ELR (cell line): ENCODE data around the gene GTF2A1.
A peak's percentile ranks its signal among the peaks of the same experiment; 100 is the strongest.
"Not testable (repeated sequence)": the region's sequence is repeated elsewhere in the genome, so short reads cannot be mapped to it uniquely, and the experiment has no call there.

Source experiments
- DNase-seq: peaks from one replicate; pipeline ENCODE4 v3.0.0-alpha.2; 2015; ENCODE audit warnings: low read depth

GTF2A1 gene

DNA sequence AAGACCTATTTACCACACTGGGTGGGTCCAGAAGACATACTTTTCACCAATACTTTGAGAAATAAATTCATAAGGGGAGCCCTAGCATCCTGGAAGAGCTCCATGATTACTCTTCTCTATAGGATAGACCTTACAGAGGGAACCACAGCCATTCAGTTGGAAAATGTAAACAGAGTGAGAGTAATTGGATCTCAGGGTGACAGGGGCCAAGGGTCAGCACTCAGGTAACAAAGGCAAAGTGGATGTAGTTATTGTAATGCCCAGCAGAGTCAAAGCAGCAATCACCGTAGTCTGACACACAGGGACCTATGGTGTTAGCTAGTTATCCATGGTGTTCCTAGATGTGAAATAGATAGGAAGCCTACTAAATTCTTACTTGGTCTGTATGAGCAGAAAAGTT, 10.8 kb upstream of the GTF2A1 start:
- no peak for DNase-seq

DNA sequence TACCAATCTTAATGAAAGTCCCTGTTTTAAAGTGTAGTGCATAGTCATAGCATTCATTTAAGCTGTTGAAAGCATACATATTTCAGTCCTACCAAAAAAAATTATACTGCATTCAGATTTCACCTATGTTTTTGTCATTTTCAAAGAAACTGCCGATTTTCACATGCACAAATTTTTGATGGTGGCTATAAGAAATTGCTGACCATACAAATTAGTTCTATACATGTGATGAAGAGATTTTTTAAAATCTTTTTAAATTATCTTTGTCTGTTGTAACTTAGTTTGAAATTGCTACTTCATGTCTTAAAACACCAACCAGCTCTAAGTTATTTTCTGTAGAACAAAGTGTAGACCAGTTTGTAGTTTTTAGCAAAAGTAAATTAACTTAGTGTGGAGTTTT, 3.5 kb upstream of the GTF2A1 start:
- DNase-seq = no peak

DNA sequence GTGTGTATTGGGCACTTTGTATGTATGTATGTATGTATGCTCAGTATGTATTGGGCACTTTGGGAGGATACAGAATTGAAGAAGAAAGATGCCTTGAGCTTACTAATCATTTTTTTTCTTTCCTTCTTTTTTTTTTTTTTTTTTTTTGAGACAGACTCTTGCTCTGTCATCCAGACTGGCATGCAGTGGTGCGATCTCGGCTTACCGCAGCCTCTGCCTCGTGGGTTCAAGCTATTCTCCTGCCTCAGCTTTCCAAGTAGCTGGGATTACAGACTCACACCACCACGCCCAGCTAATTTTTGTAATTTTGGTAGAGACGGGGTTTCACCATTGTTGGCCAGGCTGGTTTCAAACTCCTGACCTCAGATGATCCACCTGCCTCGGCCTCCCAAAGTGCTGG, 3.0 kb upstream of the GTF2A1 start:
- DNase-seq = not testable (repeated sequence)

DNA sequence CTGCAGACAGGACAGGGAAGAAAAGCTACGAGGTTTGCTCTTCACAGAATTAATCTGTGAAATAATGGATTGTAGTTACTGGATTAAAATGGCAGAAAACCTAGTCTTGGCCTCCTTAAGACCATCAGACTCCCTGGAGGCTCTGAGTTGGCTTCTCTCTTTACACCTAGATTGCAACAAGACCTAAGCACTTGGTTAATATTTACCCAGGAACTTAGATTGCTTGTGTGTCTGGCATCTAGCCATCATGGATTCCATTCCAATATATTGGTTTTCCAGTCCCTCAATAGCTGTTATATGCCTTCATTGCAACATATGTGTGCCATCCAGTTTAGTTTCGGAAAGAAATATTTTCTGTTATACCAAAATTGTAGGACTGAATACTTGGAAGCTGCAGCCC, 1.9 kb upstream of the GTF2A1 start:
- DNase-seq = no peak

DNA sequence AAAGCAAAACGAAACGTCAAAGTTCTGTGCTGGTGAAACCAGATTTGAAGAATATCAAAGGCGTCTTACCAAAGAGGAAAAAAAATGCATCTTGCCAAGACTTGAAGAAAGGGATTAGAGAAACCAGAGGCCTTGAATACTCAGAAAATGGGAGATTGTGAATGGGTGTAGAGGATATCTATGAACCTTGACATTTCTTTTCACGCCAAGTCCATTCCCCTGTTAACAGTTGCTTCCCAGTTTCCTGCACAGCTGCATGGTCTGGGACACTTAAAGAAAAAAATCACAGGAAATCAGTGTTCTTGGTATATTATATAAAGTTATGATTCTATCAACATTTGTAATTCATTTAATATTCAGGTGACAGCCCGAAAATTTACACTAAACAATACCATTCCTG, 1.4 kb upstream of the GTF2A1 start:
- DNase-seq = no peak

DNA sequence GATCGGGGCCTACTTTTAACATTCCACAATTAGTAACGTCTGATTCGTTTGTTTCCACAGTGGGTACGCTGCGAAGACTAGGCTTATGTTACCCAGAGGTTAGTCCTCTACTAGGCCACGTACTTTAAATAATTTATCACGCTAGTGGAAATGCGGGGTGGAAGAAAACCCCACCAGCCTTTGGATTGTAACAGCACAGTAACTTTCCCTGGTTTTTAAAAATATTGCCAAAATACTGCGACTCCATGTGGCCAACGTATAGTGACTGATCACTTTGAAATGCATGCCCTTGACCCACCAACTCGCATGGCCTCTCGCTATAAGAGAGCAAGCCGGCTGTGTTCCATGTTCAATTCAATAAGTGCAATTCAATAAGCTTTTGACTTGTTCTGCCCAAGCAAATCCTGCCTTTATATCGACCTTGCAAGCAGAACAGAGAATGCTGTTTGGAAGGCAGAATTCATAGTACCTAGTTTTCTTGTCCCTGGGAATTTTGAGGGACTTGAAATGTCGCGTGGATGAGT, 882 bp upstream of the GTF2A1 start:
- peak; percentile 8 for DNase-seq

DNA sequence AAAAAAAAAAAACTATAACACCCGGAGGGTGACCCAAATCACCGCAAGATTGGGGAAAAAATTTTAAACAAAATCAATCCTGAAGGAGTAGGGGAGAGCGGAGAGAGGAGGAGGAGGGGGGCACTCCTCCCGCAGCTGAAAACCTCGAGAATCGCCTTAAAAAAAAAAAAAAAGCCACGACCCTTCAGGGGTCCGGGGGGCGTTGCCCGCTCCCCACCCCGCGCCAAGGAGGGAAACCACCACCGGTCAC, 254 bp downstream of the GTF2A1 start:
- no peak for DNase-seq

DNA sequence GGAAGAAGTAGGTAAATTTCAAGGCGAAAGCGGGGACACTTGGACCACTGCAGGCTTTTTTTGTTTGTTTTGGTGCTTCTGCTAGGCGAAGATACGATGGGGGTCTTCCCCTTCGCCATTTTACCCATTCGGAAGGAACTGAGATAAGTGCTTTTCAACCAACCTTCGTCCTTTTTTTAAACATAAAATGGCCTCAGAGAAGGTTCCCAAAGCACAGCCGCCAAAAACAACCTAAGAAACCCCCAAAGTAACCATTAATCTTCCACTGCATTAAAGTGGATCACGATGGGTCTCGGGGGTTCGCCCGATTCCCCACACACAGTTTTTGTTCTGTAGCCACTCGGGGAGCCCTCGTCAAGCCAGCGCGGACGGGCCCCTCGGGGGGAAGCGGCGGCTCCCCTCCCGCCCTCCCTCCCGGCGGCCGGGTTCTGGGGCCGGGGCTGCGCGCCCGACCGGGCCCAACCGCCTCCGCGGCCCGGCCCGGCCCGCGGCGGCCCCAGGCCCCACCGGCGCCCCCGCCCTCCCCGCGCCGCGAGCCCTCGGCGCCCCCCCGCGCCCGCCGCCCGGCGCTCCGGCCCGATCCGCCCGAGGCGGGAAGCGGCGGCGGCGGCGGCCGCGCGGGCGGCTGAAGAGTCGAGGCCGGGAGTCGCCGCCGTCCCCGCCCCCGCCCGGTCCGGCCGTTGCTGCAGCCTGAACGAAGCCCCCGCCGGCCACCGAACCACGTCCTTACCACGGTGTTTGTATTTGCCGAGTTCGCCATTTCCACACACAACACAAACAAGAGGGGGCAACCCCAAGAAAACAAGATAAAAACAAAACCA, 790 bp downstream of the GTF2A1 start:
- peak; percentile 48 for DNase-seq

DNA sequence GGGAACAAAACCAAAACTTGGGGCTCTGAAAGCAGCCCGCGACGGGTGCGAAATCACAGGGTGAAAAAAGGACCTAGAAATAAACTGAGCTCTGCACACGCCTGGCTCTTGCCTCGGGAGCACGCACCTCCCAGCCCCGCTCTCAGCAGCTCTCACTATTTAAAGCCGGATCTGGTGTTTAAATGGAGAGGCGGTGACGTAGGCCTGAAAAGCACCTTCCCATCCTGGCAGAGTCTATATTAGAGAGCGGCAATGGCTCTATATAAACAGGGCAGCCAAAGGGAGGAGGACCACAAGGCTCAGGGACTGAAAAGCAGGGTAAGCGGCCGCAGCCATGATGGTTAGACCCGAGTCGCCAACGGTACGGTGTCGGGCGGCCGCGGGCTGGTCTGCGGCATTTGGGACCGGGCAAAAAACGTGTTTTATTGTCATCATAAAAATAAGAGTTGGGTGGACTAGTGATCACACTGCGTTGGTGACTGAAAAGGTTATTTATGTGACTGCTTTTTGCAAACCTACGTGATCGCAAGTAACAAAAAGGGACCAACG, 1.5 kb downstream of the GTF2A1 start:
- peak; percentile 97 for DNase-seq

DNA sequence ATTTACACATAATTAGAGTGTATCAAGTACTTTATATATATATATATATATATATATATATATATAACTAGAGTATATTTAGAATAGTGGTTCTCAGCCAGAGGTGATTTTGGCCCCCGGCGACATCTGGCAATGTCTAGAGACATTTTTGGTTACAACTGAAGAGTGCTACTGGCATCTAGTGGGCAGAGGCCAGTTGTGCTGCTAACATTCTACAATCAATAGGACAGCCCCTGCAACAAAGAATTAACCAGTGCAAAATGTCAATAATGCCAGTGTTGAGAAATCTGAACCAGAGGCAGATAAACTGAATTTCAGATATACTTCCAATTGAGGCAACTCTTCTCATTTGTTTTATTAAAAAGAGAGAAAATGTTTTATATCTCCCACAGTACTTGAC, 8.9 kb downstream of the GTF2A1 start:
- peak; percentile 32 for DNase-seq

DNA sequence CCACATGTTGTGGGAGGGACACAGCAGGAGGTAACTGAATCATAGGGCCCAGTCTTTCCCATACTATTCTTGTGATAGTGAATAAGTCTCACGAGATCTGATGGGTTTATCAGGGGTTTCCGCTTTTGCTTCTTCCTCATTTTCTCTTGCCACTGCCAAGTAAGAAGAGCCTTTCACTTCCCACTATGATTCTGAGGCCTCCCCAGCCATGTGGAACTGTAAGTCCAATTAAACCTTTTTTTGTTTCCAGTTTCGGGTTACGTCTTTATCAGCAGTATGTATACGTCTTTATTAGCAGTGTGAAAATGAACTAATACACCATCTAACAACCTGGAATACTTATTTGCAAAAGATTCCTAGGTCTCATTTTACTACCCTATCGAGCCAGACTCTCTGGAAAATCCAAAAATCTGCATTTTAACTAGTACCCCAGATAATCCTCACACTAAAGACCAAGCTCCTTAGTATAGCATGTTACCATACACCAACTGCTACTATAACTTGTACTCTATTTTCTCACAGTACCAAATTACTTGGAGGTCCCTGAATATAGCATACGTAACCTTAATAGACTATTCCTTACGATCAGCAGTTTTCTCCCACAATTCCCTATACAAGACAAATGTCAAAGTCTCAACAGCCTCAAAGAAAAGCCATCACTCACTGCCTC, 11.5 kb downstream of the GTF2A1 start:
- DNase-seq = no peak

DNA sequence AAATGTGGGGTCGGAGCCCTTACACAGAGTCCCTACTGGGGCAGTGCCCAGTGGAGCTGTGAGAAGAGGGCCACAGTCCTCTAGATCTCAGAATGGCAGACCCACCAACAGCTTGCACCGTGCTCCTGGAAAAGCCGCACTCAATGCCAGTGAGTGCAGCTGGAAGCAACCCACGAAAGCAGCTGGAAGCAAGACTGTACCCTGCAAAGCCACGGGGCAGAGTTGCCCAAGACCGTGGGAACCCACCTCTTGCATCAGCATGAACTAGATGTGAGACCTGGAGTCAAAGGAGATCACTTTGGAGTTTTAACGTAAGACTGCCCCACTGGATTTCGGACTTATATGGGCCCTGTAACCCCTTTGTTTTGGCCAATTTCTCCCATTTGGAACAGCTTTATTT, 12.3 kb downstream of the GTF2A1 start:
- DNase-seq = no peak

DNA sequence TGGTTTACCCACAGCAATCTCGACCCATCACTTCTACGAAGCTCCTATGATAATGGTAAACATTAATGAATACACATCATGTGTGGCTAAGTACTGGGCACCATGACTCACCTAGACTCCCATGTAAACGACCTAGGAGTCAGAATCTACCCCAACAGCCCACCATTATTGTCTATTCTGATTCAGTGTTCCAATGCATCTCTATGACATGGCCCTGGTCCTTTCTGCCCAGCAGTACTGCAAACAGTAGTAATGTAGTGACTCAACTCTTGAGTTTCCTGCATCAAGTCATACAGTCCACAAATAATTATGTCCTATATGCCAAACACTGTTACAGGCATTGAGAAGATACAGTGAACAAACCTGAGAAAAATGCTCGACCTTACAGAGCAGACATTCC, 14.6 kb downstream of the GTF2A1 start:
- peak; percentile 43 for DNase-seq

DNA sequence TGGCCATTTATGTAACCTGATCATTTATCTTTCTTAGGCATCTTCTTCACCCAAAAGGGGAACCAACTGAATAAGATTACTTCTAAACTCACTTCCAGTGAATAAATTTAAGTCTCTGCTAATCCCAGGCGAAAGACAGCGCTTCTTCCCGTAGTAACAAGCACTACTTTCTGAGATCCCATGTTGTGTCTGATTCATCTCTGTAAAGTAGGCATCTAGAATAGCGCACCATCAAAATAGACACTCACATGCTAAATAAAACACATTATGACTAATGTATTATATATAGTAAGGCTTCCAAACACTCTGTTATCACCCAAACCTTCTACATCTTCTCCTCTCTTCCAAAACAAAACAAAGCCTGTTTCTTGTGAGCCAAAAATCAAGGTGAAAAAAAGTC, 15.1 kb downstream of the GTF2A1 start:
- no peak for DNase-seq

DNA sequence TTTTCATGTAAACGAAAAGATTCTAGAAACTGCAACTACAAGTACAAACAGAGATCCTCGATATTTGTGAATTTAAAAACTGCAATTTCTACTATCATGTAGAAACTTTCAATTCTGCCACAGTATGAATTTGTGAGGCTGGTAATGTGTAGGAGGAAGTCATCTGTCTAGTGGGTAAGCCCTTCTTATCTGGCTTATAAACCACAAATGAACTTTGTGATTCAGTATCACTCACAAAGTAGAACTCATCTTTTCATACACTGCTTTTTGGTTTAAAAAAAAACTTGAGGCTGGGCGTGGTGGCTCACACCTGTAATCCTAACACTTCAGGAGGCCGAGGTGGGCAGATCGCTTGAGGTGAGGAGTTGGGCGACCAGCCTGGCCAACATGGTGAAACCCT, 20.7 kb downstream of the GTF2A1 start:
- no peak for DNase-seq

DNA sequence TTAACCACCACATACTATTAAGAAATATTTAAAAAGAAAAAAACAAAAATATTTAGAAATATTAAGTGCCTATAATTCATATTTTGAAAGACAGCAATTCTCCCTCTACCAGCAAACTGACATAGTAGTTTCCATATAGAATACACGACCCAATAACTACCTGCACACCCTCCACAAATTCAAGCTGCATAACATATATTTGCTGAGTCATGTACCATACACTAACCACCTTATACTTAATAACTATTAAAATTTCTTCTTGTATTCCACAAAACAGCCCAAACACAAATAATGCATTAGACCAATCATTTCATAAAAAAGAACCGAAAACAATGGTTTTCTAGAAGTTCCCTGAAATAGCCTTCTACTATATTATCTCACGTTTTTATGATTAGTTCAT, 21.7 kb downstream of the GTF2A1 start:
- DNase-seq = no peak

DNA sequence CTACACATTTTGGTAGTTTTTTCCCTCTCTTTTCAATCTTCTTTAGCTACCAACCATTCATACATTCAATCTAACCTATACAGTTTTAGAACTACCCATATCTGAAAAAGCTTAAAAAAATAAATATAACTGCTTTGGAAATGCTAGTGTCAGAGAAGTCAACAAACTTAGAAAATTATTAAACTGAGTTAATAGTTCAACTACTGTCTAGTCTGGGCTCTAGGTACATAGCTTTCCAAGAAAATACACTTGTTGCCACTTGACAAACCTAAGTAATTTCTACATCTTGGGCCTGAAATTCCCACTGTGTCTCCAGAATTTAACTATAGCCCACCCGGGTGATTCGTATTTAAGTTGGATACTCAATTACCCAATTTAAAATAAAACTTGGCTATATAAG, 22.1 kb downstream of the GTF2A1 start:
- DNase-seq = no peak

DNA sequence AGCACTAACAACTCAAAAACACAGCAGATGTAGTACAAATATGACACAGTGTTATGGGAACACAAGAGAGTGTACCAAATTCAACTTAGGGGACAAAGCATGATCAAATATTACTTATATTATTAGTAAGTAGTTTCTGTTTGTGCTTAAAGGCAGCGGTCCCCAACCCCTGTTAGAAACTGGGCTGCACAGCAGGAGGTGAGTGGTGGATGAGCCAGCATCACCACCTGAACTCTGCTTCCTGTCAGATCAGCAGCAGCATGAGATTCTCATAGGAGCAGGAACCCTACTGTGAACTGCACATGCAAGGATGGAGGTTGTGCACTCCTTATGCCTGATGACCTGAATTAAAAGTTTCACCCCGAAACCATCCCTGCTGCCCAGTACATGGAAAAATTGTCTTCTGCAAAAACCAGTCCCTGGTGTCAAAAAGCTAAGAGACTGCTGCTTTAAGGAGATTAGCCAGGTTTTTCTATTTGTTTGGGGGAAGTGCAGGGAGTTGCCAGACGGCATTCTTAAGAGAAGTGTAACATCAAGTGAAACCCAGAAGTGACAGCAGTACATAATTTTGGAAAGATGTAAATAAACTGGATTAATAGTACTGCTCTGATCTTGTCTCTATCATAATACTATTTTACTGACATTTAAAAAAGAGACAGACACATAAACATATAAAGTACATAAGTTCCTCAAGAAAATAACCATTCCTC, 26.7 kb downstream of the GTF2A1 start:
- peak; percentile 14 for DNase-seq

DNA sequence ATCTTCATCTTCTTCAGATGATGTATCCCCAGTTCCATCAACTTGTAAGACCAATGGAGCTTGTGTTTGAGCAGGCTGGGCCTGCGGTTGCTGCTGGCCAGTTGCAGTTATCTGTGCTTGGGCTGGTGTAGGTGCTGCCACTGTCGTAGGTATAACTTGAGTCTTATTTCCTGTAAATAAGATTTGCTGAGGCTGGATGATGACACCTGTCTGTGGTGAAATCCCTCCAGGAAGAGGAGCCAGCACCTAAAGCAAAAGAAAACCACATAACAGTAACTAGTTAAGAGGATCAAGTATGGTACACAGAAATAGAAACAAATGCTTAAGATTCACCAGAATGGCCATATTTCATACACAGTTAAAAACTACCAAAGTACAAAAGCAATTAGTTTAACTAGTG, 28.2 kb downstream of the GTF2A1 start:
- DNase-seq = no peak

DNA sequence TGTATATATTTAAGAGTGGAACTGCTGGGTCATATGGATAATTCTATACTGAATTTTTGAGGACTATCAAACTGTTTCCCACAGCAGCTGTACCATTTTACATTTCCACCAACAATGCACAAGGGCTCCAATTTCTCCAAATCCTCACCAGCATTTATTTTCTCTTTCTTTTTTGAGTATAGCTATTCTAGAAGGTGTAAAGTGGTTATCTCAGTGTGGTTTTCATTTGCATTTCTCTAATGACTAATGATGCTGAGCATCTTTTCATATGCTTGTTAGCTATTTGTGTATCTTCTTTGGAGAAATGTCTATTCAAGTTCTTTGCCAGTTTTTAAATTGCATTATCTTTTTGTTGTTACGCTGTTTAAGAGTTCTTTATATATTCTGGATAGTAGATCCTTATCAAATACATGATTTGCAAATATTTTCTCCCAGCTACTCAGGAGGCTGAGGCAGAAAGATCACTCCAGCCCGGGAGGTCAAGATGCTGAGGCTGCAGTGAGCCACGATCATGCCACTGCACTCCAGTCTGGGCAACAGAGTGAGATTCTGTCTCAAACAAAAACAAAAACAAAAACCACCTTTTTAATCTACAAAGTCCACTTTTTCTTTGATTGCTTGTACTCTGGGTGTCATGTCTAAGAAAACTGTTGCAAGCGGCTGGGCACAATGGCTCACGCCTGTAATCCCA, 32.8 kb downstream of the GTF2A1 start:
- no peak for DNase-seq

DNA sequence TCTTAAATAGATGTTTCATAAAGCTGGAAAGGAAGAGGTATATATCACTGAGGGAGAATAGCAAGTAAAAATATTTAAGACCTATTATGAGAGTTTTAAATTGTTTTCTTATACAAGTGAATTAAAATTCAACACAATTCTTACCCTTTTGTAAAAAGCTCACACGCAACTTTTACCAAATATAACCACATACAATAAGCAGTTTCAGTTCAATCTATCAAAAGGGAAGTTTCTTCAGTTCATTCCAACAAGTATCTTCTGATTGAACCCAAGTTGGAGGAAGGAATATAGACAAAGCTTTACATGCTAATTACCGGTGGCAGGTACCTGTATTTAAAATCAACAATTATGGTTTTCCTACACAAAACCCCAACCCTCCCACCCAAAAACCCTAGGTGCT, 41.1 kb downstream of the GTF2A1 start:
- no peak for DNase-seq

DNA sequence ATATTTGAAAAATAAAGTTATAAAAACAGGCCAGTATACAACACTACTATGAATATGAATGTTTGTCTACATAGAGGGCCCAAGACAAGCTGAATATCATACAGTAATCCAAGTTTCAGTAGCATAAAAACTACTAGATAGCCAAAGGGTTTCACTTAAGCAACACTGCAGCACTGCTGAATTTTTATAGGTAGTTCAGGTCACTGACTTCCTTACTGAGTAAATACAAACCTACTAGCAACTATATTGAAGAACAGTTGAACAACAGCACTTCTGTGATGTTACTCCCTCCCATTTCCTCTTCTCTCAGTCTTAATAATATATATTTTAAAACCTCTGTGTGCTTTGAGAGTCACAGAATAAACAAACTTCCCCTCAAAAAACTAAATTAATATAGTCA, 42.7 kb downstream of the GTF2A1 start:
- no peak for DNase-seq
